ENCODE results near the gene VAV2. TPM values are rescaled to one million over a fixed set of nuclear protein-coding genes. Genes with fewer than 3 reads are reported as not detected.

VAV2 gene
- total RNA-seq, 6 experiments from 2014 or later, result 17.6 to 24.5 (median 21.7) TPM

- H3K4me3 Mint-ChIP-seq, result no peak overlapping the region
- H3K36me3 Mint-ChIP-seq (ENCODE audit: low read depth), result no peaks in the 10 kb centered on the region
- no peaks in the 10 kb centered on the region for H3K9me3 Mint-ChIP-seq
- H3K27me3 Mint-ChIP-seq (ENCODE audit: insufficient read depth), result peaks cover 2% of the 10 kb centered on the region
- TF ChIP-seq CTCF (IDR thresholded peaks at IDR 0.05), result no peak
- no peak overlapping the region for H3K27ac Mint-ChIP-seq
- no peak for DNase-seq
- H3K4me1 Mint-ChIP-seq (ENCODE audit: low read depth), result peaks cover 9% of the 10 kb centered on the region
These were observed 190.4 kb downstream of the VAV2 start for GRCh38 chr9:133801739-133802138.

- Mint-ChIP-seq H3K27ac (no peak overlapping the region), H3K4me1 (ENCODE audit: low read depth) (peaks cover 9% of the 10 kb centered on the region), H3K36me3 (ENCODE audit: low read depth) (no peaks in the 10 kb centered on the region), H3K27me3 (ENCODE audit: insufficient read depth) (peaks cover under 1% of the 10 kb centered on the region; the same call in 1 of the 2 replicates), H3K9me3 (no peaks in the 10 kb centered on the region), H3K4me3 (no peak overlapping the region)
- no peak for DNase-seq
- no peak for TF ChIP-seq CTCF (IDR thresholded peaks at IDR 0.05)
These were observed 191.9 kb downstream of the VAV2 start for GRCh38 chr9:133800266-133800665.

- Mint-ChIP-seq H3K27ac (no peak overlapping the region), H3K9me3 (no peaks in the 10 kb centered on the region), H3K4me1 (ENCODE audit: low read depth) (peaks cover 9% of the 10 kb centered on the region), H3K4me3 (no peak overlapping the region), H3K27me3 (ENCODE audit: insufficient read depth) (no peaks in the 10 kb centered on the region; the same call in 1 of the 2 replicates), H3K36me3 (ENCODE audit: low read depth) (no peaks in the 10 kb centered on the region)
- no peak for TF ChIP-seq CTCF (IDR thresholded peaks at IDR 0.05)
- no peak for DNase-seq
These were observed 192.4 kb downstream of the VAV2 start for GRCh38 chr9:133799716-133800115.

GRCh38 chr9:133799106-133799505 lies 193.0 kb downstream of the VAV2 start:
- H3K9me3 Mint-ChIP-seq, result no peaks in the 10 kb centered on the region
- no peaks in the 10 kb centered on the region for H3K36me3 Mint-ChIP-seq (ENCODE audit: low read depth)
- no peak for TF ChIP-seq CTCF (IDR thresholded peaks at IDR 0.05)
- H3K27me3 Mint-ChIP-seq (ENCODE audit: insufficient read depth), result no peaks in the 10 kb centered on the region; the same call in 1 of the 2 replicates
- H3K4me3 Mint-ChIP-seq, result no peak overlapping the region
- no peak for DNase-seq
- H3K4me1 Mint-ChIP-seq (ENCODE audit: low read depth), result peaks cover 9% of the 10 kb centered on the region
- no peak overlapping the region for H3K27ac Mint-ChIP-seq

- Mint-ChIP-seq H3K27me3 (ENCODE audit: insufficient read depth) (no peaks in the 10 kb centered on the region; the same call in 1 of the 2 replicates), H3K36me3 (ENCODE audit: low read depth) (no peaks in the 10 kb centered on the region), H3K9me3 (no peaks in the 10 kb centered on the region), H3K27ac (no peak overlapping the region), H3K4me3 (no peak overlapping the region), H3K4me1 (ENCODE audit: low read depth) (peaks cover 4% of the 10 kb centered on the region)
- DNase-seq, result no peak
- TF ChIP-seq CTCF (IDR thresholded peaks at IDR 0.05), result no peak
These were observed 194.0 kb downstream of the VAV2 start for GRCh38 chr9:133798160-133798559.
